Dermis blood vessel endothelial cell (primary cell): ENCODE data around the gene MECR. TPM values are rescaled to one million over a fixed set of nuclear protein-coding genes. Genes with fewer than 3 reads are reported as not detected.

Experiments
- DNase-seq: peaks from one replicate; pipeline ENCODE4 v3.0.0; 2010
- total RNA-seq: library from RNA; depleted of rRNA; stranded (reverse); fragments of >200 nt; gene quantifications from 2 replicates; pipeline ENCODE4 v1.2.3, GENCODE V29; 2014

Gene MECR
- total RNA-seq, 1 donor from 2014 or later = 10.6 TPM

- DNase-seq = no peak
Measured at GRCh38 chr1:29200906-29201594, 29.7 kb downstream of the MECR start.

- no peak for DNase-seq
Measured at GRCh38 chr1:29197993-29198392, 32.7 kb downstream of the MECR start.

- DNase-seq = peak; percentile 66
Measured at GRCh38 chr1:29197590-29197924, 33.2 kb downstream of the MECR start.

GRCh38 chr1:29196863-29197589, 33.7 kb downstream of the MECR start:
- no peak for DNase-seq

- DNase-seq = no peak
Measured at GRCh38 chr1:29195881-29196291, 34.8 kb downstream of the MECR start.

GRCh38 chr1:29193879-29194455, 36.8 kb downstream of the MECR start:
- no peak for DNase-seq

GRCh38 chr1:29190718-29191117, 40.0 kb downstream of the MECR start:
- DNase-seq = no peak

- DNase-seq = no peak
Measured at GRCh38 chr1:29186707-29187106, 44.0 kb downstream of the MECR start.

- DNase-seq = no peak
Measured at GRCh38 chr1:29186252-29186651, 44.5 kb downstream of the MECR start.

- DNase-seq = no peak
Measured at GRCh38 chr1:29183287-29183686, 47.4 kb downstream of the MECR start.

- peak; percentile 99 for DNase-seq
Measured at GRCh38 chr1:29181413-29182225, 49.1 kb downstream of the MECR start, which contains the start of gene SRSF4. Gene SRSF4 (minus strand): TSS chr1:29181900. CDS start chr1:29181752, 148 bp downstream.

- no peak for DNase-seq
Measured at GRCh38 chr1:29180497-29181412, 50.0 kb downstream of the MECR start.

- DNase-seq = peak; percentile 36
Measured at GRCh38 chr1:29179641-29180184, 51.0 kb downstream of the MECR start.

- no peak for DNase-seq
Measured at GRCh38 chr1:29177022-29177705, 53.6 kb downstream of the MECR start.

- no peak for DNase-seq
Measured at GRCh38 chr1:29176576-29176975, 54.2 kb downstream of the MECR start.

GRCh38 chr1:29172415-29172939, 58.3 kb downstream of the MECR start:
- no peak for DNase-seq

- no peak for DNase-seq
Measured at GRCh38 chr1:29171521-29171920, 59.2 kb downstream of the MECR start.

GRCh38 chr1:29171089-29171488, 59.6 kb downstream of the MECR start:
- DNase-seq = no peak

- no peak for DNase-seq
Measured at GRCh38 chr1:29169976-29170375, 60.8 kb downstream of the MECR start.

- DNase-seq = no peak
Measured at GRCh38 chr1:29167904-29168303, 62.8 kb downstream of the MECR start.
